ENCODE data around the gene MFF. TPM values are rescaled to one million over a fixed set of nuclear protein-coding genes. Genes with fewer than 3 reads are reported as not detected.

Gene MFF
- total and polyA plus RNA-seq, 10 of the 15 experiments (the other 5 are each of a cell fraction or from before 2014, with no cell fraction given): 19.6 to 131 (median 106) TPM

DNA sequence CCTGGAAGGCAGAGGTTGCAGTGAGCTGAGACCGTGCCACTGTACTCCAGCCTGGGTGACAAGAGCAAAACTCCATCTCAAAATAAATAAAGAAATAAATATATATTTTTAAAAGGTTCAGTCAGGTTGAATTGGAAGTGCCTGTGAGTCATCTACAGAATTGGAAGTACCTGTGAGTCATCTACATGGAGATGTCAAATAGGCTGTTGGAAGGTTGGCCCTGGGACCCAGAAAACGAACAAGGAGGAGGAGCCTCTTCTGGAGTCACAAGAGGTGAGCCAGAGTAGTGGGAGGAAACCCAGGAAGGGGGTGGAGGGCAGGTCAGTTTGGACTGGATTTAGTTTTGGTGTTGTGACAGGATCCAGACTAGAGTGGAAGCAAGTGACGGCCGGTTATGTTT, 77.9 kb downstream of the MFF start:
- H3K27me3 ChIP-seq (replicated peaks in 1 of 2; ENCODE audit: control insufficient read depth in 2 of 2, insufficient read depth in 2 of 2, low read length in 1 of 2): no peaks in the 10 kb centered on the region
- H3K36me3 ChIP-seq (ENCODE audit: control insufficient read depth in 2 of 2, insufficient read depth in 2 of 2, low read length in 1 of 2): no peaks in the 10 kb centered on the region
- peaks cover 6% of the 10 kb centered on the region for H3K4me1 ChIP-seq (ENCODE audit: control insufficient read depth, insufficient read depth, low read length)
- ATAC-seq (no peak), FAIRE-seq (no peak), DNase-seq (ENCODE audit: low read depth, low spot score) (no peak)
- no peaks in the 10 kb centered on the region for H3K9me3 ChIP-seq (replicated peaks; ENCODE audit: control insufficient read depth, insufficient read depth, low read length)
- H3K4me2 ChIP-seq (ENCODE audit: control insufficient read depth, insufficient read depth): no peak overlapping the region
- no TSS peak for BruUV-seq (replicated peaks)
- no peak for TF ChIP-seq HCFC1 (IDR thresholded peaks at IDR 0.05; ENCODE audit: low read length)
- TF ChIP-seq, protein P1, sequence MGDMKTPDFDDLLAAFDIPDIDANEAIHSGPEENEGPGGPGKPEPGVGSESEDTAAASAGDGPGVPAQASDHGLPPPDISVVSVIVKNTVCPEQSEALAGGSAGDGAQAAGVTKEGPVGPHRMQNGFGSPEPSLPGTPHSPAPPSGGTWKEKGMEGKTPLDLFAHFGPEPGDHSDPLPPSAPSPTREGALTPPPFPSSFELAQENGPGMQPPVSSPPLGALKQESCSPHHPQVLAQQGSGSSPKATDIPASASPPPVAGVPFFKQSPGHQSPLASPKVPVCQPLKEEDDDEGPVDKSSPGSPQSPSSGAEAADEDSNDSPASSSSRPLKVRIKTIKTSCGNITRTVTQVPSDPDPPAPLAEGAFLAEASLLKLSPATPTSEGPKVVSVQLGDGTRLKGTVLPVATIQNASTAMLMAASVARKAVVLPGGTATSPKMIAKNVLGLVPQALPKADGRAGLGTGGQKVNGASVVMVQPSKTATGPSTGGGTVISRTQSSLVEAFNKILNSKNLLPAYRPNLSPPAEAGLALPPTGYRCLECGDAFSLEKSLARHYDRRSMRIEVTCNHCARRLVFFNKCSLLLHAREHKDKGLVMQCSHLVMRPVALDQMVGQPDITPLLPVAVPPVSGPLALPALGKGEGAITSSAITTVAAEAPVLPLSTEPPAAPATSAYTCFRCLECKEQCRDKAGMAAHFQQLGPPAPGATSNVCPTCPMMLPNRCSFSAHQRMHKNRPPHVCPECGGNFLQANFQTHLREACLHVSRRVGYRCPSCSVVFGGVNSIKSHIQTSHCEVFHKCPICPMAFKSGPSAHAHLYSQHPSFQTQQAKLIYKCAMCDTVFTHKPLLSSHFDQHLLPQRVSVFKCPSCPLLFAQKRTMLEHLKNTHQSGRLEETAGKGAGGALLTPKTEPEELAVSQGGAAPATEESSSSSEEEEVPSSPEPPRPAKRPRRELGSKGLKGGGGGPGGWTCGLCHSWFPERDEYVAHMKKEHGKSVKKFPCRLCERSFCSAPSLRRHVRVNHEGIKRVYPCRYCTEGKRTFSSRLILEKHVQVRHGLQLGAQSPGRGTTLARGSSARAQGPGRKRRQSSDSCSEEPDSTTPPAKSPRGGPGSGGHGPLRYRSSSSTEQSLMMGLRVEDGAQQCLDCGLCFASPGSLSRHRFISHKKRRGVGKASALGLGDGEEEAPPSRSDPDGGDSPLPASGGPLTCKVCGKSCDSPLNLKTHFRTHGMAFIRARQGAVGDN (IDR thresholded peaks at IDR 0.05): no peak
- peak; percentile 32; the same call in 1 of the 2 replicates for TF ChIP-seq JUNB (IDR thresholded peaks at IDR 0.05)
- ChIA-PET RAD21 (ENCODE audit: unreplicated experiment) (no interaction called here), POLR2A (interaction anchor here (1.0 kb wide), 1 partner anchor 62 kb away, joined by 3 read pairs; no protein-coding TSS in a partner anchor), SMC1A (ENCODE audit: uncharacterized antibody, unreplicated experiment) (interaction anchor here (0.8 to 4.2 kb wide), 2 partner anchors 17 to 61 kb away, joined by 3 to 14 read pairs; no protein-coding TSS in a partner anchor), CTCF (interaction anchor here (0.6 to 1.1 kb wide), 3 partner anchors 165 to 362 kb away, joined by 3 to 4 read pairs (median 3); no protein-coding TSS in a partner anchor)
- WGBS (ENCODE audit: insufficient coverage, insufficient replicate concordance, low lambda C conversion rate, missing lambda C conversion rate): 48% methylated on average over 4 of the region's 4 CpGs
- H4K20me1 ChIP-seq (ENCODE audit: control insufficient read depth, insufficient read depth): no peaks in the 10 kb centered on the region
- H3K27ac ChIP-seq (ENCODE audit: control insufficient read depth, insufficient read depth): no peak overlapping the region
- no peak overlapping the region for H3K9ac ChIP-seq (ENCODE audit: control insufficient read depth, insufficient read depth, low read length)
- H3K4me3 ChIP-seq: no peak overlapping the region
- intact Hi-C loops (cut with micrococcal nuclease; ENCODE audit: unreplicated experiment): loop anchor here (10.0 kb wide), 2 partner anchors 268 to 452 kb away; no protein-coding TSS in a partner anchor
- in situ Hi-C loops (cut with MboI): loop anchor here (10.0 kb wide), 1 partner anchor 362 kb away; no protein-coding TSS in a partner anchor
- no peak overlapping the region for H2AFZ ChIP-seq (ENCODE audit: control insufficient read depth, low read depth, low read length)
- H3K79me2 ChIP-seq (ENCODE audit: control insufficient read depth, insufficient read depth, low read length): no peaks in the 10 kb centered on the region
